ENCODE measurements around the gene NPEPPS.
"Not testable (repeated sequence)": the region's sequence is repeated elsewhere in the genome, so short reads cannot be mapped to it uniquely, and the experiment has no call there.

- not testable (repeated sequence) for TF ChIP-seq CTCF, POLR2A (IDR thresholded peaks at IDR 0.05)
Measured at GRCh38 chr17:47560517-47561043, 29.7 kb downstream of the NPEPPS start.

Data from ovary (tissue), 3 donors.